Kasumi-1 (cell line): ENCODE results near the gene SLC6A7.
"Not testable (repeated sequence)": the region's sequence is repeated elsewhere in the genome, so short reads cannot be mapped to it uniquely, and the experiment has no call there.

ENCODE experiments used
- DNase-seq, 2 experiments: peaks; one replicate each; lab custom pipeline; 2025; lab: John Stamatoyannopoulos, UW

Gene SLC6A7

DNA sequence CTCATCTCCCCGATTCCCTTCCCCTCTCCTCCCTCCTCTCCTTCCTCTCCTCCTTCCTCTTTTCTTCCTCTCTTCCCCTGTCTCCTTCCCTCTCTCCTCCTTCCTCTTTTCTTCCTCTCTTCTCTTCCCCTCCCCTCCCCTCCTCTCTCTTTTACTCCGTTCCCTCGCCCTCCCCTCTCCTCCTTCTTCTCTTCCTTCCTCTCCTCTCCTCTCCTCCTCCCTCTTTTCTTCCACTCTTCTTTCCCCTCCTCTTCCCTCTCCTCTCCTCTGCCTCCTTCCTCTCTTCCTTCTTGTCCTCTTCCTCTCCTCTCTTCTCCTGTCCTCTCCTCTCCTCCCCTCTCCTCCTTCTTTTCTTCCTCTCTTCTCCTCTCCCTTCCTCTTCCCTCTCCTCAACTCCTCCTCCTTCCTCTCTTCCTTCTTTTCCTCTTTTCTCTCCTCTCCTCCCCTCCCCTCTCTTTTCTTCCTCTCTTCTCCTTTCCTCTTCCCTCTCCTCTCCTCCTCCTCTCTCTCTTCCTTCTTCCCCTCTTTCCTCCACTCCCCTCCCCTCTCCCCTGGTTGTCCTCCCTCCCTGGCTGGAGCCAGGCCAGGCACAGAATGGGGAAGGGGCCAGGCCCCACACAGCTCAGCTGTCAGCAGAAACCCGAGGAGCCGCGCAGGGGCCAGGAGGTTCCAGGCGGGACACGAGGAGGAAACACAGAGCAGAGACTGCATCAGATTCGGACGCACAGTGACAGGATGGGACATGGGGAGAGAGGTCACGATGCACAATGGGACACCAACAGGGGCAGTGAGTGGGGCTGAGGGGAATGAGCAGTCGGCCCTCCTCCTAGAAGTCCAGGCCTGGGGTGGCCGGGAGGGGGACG, 51.7 kb downstream of the SLC6A7 start:
- no peak for DNase-seq

DNA sequence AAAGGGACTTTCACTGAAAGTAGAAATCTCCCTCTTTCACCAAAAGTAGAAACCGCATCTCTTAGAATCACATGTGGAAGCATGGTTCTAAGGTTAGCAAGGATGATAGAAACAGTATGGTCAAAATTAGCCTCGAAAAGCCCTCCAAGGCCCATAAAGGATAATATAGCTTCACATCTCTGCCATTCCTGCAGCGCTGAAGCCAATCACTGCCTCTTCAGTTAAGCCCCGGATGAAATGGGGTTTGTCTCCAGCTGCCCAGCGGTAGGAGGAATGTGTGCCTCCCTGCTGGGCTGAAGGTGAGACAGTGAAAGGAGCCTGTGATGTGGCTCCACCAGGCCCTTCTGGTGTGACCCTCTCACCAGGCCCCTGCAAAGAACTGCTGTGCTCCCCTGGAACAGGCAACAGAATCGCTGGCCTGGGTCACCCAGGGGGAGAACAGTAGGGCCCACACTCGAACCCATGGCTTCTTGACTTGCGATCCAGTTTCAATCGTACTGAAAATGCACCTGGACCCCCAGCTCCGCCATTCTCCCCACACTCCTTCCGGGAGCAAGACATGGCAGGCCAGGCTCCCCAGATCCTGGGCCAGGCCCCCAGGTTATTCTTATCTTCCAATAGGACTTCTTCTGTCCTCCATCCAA, 52.5 kb downstream of the SLC6A7 start:
- no peak for DNase-seq

DNA sequence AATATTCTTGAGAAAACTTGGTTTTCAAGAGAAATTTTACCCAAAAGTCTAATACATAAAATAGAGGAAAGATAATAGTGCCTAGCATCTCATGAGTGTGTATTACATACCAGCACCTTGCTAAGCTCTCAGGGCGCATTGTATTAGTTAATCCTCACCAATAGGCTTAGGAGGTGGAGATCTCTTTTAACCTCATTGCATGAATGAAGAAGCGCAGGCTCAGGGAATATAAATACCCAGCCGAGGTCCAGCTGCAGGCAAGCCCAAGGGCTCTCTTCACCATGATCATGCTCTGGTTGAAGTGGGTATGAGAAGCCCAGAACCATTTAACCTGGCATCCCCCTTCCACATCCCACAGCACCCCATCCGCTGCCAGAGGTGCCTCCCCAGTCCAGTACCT, 53.7 kb downstream of the SLC6A7 start:
- no peak for DNase-seq

DNA sequence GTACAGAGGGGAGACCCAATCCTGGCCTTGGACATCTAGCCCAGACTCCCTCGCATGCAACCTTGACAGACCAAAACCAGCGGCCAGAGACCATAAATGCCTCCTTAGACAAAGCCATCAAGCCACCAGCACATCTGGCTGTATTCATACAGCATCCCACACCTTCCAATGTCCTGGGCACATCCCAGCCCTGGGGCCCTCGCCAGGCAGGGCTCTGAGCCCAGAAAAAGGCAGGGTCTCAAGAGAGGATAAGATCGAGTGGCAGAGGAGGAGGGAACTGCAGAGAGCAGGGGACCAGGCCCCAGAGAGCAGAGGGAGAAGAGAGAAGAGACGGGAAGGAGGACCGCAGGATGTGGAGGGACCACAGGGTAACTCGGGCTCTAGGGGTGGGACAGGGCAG, 54.3 kb downstream of the SLC6A7 start:
- no peak for DNase-seq

DNA sequence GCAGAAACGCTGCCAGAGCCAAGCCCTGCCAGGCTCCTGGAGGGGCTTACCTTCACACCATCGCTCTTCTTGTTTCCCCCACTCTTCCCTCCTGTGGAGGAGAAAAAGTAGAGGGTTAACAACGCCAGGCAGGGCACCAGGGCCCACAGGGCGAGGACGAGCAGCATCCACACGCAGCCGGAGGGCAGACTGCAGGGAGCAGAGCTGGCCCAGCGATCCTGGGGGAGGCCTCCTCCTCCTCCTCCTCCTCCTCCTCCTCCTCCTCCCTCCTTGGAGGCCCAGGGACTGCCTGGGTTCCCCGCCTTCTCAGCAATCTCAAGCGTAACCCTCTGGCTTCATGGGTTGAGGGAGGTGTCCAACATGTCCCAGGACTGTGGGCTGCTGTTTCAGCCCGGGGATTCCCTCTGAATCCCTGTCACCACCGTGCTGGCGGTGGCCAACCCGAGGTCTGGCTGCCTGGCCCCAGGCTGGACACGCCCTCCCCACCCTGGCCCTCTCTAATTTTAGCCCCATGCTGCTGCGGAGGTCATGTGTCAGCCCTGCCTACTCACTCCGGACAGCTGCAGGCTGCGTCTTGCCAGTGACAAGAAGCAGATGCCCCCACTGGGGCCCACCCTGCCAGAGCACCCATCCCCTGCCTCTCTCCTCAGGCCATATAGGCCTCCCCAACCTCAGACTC, 55.4 kb downstream of the SLC6A7 start:
- DNase-seq = no peak

DNA sequence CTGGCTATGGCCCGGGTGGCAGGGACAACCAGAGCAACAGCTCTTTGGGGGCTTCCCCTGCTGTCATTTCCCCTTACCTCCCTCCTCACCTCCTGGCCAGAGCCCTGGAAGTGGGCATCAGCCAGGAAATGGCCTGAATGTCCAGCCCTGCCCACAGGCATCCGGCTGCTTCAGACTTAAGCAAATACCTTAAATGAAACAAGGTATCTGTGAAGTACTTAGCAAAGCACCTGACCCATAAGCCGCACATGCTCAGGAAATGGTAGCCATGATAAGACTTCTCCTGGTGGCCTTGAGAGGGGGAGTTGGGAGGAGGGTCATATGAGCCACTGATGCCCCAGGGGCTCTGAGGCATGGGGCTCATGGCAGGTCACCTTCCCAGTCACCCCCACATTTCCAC, 55.9 kb downstream of the SLC6A7 start:
- no peak for DNase-seq

DNA sequence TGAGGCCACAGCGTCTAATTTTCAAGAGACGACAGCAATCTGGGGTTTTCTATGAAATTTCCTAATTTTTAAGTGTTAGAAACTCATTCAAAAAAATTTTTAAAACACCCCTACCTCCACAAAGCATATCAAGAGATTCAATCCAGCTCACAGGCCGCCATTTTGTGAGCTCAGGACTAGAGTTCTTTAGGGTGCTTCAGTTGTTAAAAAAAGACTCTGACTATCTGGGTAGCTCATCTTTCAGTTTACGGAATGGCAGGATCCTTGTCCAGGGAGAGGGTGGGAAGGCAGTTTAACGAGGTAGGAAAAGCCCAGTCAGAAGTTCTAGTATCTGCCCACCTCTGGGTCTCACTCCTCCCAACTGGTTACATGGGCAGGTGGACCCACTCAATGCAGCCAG, 56.6 kb downstream of the SLC6A7 start:
- no peak for DNase-seq

DNA sequence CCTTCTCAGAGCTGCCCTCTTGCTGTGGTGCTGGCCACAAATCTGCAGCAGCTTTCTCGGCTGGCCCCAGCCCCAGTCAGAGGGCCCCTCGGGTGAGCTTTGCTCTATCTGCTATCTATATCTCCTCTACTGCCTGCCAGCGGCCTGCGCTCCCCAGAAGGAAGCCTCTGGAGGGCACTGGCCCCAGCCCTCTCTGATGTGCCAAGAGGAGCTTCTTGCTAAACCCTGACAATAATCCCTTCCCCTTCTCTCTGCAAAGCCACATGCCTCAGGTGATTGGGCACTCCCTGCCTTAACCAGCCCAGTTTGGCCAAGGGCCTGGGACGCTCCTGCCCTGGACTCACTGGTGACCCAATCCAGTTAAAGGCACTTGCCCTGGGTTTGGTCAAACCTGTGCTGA, 57.0 kb downstream of the SLC6A7 start:
- DNase-seq = no peak

DNA sequence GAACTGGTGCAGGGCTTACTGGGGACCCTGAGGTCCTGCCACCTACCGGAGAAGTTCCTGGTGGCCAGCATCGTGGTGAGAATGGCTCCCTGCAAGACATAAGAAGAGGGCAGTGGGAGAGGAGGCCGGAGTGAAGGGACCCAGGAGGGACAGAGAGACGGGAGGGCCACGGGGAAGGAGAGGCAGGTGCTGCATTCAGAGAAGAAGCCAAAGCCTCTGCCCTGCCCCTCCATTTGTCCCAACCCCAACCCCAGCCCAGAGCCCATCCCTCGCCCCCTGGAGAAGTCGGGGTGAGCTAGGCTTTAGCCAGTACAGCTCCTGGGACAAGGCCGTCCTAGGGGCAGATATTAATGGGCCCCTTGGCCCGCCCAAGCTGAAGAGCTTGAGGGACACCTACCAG, 57.9 kb downstream of the SLC6A7 start:
- no peak for DNase-seq

DNA sequence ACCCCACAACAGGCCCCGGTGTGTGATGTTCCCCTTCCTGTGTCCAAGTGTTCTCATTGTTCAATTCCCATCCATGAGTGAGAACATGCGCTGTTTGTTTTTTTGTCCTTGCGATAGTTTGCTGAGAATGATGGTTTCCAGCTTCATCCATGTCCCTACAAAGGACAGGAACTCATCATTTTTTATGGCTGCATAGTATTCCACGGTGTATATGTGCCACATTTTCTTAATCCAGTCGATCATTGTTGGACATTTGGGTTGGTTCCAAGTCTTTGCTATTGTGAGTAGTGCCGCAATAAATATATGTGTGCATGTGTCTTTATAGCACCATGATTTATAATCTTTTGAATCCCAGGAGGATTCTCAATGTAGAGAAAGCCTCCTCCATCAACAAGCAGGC, 58.6 kb downstream of the SLC6A7 start:
- DNase-seq = not testable (repeated sequence)

DNA sequence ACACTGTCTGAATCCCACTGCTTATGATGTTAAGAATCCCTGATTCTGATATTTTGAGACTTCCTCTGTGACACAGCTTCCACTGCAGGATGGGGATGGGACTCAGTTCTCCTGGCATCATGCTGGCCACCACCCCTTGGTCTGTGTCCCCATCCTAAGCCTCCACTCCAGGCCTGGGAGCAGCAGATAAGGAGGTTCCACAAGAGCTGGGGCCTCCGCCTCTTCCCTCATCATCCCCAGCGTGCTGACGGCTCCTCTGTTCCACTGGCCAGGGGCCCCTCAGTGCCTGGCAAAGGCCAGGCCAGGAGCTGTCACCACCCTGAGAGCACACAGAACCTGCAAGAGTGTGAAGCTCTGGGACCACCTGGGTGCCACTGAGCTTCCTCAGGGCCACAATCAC, 59.1 kb downstream of the SLC6A7 start:
- DNase-seq = no peak

DNA sequence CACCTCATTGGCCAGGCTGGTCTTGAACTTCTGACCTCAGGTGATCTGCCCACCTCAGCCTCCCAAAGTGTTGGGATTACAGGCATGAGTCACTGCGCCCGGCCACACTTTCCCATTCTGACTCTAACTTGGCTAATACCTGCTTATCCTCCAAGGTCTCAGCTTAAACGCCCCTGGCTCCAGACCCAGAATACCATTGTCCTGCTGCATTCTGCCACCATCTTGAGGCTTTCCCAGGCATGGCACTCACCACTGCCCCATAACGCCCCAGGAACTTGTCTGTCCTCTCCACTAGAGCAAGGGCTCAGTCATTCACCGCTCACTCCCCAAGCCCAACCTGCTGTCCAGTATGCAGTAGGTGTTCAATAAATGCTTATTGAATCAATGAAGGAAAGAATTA, 59.9 kb downstream of the SLC6A7 start:
- DNase-seq = no peak

DNA sequence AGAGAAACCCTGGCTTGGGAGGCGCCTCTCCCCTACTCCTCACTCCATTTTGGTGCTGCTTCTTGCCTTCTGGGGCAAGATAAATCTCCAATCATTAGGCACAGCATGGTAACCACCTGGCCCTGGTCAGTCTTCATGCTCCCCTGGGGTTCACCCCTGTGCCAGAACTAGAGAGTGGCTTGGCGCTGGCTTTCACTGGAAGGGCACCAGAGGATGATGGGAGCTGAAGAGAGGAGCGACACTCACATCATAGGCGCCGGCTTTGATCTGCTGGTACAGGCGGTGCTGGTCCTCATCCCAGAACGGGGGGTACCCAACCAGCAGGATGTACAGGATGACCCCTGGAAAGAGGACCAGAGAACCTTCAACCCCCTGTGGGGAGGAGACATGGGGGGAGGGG, 61.6 kb downstream of the SLC6A7 start:
- DNase-seq = no peak

DNA sequence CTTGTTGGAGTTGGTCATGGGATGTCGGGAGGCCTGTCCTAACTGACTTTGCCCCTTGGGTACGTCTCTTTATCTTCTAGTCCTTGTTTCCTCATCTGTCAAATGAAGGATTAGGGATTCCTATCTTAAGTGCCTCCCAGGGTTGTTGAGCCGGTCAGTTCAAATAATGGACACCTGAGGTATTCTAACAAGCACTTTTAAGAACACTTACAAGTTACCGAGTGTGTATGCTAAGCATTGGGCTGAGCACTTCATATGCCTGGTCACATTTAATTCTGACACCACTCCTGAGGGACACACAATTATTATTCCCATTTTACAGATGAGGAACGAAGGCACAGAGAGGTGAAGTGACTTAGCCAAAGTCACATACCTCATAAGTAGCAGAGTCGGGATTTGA, 62.6 kb downstream of the SLC6A7 start:
- DNase-seq = no peak

DNA sequence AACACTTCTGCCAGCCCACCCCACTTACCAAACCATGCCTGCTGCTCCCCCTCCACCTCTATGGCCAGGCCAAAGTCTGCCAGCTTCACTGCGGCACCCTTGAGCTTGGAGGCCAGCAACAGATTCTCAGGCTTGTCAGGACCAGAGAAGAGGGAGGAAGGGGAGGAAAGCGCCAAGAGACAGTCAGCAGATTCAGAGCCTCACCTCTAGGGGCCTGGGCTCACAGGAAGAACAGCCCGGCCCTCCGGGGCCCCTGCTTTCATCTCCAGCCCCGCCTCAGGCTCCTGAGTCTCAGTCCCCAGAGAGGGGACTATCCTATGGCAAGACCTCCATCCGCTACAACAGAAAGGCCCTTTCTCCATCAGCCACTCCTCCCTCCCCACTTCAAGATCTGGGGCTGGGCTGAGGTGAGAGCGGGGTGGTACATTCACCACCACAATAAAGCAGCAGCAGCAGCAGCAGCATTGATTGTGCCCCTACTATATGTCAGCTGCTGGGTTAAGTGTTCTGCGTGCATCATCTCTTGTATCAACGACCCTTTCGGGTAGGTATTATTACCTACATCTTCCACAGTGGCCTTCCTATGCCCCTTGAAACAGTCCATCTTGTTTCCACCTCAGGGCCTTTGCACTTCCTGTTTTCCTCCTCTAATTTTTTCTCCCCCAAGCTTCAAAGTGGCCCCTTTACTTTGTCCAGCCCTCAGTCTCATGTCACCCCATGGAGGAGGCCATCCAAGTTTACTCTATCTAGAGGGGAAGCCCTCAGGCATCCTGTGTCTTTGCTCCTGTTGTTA, 63.8 kb downstream of the SLC6A7 start:
- no peak for DNase-seq

DNA sequence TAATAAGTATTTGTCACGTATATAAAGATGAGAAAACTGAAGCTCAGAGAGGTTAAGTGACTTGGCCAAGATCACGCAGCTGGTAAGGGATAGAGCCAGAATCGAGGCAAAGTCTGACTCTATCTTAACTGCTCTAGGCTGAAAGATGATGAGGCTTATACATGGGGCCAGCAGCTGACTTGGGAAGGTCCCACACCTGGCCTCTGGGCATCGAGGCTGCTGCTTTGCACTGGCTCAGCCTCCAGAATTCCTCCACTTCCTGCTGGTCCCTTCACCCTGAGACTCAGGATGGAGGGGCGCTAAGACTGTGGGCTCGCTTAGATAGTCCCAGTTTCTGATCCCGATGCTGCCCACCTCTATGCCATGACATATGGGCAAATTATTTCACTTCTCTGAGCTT, 64.5 kb downstream of the SLC6A7 start:
- no peak for DNase-seq

DNA sequence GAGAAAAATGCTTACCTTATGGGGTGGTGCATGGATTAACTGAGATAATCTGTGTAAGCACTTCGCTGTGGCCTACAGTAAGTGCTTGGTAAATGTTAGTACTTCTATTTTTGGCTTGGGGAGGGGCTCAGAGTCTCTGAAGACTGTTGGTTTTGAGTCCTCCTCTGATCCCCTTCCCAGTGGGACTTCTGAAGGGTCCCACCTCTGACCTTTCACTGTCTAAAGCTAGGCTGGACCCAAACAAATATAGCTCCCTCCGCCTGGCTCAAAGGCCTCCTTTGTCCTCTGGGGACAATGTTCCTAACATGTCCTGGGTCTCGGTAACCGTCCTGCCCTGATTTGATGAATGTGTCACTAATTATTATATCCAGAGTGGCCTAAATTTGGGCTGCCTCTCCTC, 64.9 kb downstream of the SLC6A7 start:
- no peak for DNase-seq

DNA sequence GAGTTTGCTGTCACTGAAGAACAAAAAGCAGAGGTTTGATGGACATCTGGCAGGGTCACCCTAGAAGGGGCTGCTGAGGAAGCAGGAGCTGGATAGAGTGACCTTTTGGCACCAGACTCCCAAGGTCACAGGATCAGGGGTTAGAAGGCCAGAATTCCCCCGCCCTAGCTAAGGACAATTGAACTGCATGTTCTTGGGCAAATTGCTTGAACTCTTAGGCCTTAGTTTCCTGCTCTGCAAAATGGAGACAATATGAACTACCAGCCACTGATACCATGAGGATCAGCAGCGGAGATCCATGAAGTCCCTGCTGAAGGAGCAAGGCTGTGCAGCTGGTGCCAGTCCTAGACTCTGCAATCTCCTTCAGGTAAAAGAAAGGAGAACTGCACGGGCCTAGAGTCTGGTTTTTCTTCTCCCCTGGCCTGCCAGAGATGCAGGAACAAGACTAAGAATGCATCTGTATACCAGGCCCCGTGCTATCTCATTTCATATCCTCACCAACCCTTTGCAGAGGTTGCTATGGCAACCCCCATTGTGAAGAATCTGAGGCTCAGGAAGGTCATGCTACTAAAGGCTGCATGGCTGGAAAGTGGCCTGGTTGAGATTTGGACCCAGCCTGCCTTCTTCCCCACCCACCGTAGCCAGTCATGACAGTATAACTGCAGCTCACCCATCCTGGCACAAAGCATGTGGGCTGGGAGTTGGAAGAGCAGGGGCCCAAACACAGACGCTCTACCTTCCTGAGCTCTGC, 66.0 kb downstream of the SLC6A7 start:
- DNase-seq = no peak

DNA sequence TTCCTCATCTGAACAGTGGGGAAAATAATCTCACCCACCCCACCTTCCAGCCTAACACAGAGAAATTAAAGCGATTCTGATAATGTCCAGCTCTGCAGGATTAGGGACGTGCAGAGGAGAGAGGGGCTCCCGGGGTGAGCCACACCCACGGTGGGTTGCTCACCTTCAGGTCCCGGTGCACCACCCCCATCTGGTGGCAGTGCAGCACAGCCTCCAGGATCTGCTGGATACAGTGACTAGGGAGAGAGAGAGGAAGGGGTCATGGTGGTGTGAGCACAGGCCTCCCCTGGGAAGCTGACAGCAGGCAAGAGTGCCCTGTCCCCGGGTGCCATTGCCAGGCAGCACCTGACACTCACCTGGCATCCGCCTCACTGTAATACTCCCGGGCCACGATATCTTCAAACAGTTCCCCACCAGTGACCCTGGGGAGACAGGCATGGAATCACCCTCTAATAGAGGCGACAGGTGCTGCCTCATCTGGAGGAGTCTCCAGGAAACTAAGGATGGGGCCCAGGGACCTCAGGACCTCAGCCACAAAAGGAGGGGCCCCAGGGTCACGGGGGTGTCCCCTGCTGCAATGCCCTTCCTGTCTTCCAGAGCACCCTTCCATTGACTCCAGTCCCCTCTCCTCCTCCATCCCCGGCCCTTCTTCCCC, 66.7 kb downstream of the SLC6A7 start:
- no peak for DNase-seq

DNA sequence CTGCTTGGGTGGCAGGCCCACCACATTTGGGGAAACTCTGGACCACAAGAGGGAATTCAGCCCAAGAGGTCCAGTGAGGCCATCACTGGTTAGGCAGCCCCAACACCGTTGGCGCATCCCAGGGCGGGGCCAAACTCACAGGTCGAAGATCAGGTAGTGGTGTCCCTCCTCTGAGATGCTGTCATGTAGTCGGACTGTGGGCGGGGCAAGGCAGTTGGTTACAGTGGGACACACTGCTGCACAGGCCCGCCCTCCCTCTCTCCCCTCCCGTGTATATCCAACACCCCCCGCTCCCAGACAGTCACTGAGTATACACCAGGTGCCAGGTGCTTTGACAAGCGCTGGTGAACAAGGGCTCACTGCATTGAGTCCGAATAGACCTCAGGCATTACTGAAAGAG, 67.6 kb downstream of the SLC6A7 start:
- no peak for DNase-seq

DNA sequence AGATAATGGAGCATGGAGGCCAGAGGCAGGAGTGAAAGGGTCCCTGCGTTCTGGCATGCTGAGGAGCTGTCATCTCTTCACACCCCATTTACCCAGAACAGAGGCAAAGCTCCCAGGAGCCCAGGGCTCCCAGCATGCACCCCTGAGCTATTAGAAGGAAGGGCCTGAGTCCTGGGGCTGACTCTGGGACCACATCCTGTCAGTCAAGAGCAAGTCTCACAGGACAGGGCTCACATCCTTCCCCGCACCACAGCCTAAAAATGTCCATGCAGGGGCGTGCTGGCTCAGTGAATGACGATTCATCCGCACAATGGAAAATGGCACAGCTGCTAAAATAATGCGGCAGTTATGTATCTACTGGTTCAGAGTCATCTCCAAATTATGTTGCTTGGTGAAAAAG, 68.3 kb downstream of the SLC6A7 start:
- no peak for DNase-seq
